Fibroblast of the conjunctiva (primary cell): ENCODE data around the gene MBP.

Experiments
- DNase-seq: peaks from one replicate; pipeline ENCODE4 v3.0.0-alpha.2; 2010; ENCODE audit warnings: low read depth

The MBP gene

DNA sequence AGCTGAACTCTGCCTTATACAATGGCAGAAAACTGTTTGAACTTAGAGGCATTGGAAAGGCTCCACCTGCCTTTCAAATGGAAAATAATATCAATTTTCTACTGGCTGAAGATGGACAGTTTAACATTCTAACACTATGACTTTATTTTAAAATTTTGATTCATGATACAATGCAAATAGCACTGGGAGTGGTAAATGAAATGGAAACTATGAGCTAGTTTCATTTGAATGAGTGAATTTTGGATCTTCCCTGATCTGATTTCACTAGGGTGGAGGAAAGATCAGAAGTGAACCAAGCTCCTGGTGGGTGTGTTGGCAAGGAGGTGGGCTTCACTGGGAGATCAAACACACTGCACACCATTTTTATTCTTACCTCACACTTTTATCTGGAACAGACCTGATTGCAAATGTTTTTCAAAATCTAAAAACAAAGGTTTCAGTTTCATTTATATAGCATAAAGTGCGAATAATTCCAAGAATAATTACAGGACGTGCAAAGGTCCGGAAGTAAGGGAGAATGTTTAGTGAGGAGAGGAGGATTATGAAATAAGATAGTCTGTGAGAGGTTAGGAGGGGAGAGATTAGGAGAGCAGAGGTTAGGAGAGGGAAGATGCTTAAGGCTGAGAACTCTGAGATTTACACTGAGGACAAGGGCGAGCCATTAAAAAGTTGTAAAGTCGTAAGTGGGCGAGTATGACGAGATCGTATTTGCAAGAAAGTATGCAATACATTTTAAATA is 18.6 kb upstream of the MBP start:
- no peak for DNase-seq

DNA sequence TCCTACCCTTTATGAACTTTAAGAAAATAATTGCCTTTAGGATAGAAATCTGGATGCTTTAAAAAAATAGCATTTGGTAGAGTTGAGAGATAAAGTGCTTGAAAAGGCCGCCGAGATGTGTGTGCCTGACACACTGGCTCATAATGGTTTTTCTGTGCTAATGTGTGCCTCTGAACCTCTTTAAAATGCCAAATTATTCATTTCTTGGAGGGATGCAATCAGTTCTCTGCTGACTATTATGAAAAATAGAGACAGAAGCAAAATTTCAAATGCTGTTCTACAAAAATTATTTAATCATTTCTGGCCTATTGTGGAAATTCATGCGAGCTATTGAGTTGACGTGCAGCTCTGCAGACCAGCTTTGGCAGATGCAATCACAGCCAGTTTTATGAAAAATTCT is 18.0 kb upstream of the MBP start:
- DNase-seq: no peak

DNA sequence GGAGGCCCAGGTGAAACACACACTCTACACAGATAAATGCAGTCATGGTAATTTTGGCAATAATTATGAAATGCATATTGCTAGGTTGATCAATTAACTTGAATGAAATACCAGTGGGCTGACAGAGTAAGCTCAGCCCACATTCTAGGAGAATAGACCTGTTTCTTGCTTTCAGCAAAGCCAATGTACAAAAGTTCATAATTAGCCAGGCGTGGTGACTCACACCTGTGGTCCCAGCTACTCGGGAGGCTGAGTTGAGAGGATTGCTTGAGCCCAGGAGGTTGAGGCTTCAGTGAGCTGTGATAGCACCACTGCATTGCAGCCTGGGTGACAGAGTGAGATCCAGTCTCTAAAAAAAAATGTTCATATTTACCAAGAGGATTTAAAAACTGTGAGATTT is 15.7 kb upstream of the MBP start:
- DNase-seq: no peak

DNA sequence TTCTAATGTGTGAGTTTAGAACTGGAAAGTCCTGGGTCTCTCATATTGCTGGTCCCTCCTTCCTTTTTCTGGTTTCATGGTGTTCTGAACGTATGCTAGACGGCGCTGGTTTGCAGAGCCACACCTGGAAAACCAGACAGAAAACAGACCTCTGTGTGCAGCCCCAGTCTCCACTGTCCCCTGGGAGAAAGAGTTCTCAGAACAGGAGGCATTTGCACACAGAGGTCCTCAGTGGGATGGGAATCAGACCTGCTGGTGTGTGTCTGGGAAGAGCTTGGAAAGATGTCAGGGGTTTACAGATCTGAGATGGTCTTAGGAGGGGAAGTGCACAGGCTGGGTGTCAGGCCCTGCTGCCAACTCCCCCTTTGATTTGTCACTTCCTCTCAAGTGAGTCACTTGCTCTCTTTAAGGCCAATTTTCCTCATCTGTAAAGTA is 14.9 kb upstream of the MBP start:
- no peak for DNase-seq

DNA sequence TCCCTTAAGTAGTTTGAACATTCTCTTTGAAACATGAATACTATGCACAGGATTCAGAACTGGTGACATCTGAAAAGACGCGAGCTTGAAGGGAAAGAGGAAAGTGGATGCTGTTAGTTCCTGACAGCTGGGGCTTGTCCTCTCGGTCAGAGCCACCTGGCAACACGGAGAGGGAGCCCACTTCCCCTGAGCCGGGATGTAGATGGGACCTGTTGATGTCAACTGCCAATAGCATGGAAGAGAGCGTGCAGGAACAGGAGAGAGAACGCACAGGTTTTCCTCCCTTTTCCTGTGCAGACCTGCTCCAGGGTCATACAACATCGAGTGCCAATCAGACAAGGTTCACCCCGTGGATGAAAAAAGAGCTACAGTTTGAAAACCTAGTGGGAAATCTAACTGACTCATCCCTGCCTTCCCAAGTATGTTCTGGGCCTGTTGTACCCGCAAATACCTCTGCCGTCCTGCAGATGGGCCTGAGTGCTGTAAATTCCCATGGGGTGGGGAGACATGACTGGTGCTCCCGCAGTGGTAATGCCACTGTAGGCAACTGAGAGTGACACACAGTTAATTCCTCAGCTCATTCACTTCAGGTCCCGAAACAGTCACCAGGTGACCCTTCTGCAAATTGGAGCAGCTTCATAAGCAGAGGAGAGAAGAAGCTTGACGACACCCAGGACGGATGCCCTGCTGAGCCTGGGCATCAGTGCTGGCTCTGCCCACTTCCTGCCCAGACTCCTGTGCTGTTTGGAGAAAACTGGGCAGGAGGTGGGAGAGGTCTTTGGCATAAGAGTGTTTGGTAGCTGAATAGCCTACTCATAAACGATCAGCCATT is 13.9 kb upstream of the MBP start:
- DNase-seq: no peak

- DNase-seq: no peak
These were observed 12.8 kb upstream of the MBP start for GRCh38 chr18:77145364-77145901.

GRCh38 chr18:77144451-77145118 is 12.0 kb upstream of the MBP start:
- DNase-seq: no peak

GRCh38 chr18:77144046-77144445 is 11.5 kb upstream of the MBP start:
- no peak for DNase-seq

DNA sequence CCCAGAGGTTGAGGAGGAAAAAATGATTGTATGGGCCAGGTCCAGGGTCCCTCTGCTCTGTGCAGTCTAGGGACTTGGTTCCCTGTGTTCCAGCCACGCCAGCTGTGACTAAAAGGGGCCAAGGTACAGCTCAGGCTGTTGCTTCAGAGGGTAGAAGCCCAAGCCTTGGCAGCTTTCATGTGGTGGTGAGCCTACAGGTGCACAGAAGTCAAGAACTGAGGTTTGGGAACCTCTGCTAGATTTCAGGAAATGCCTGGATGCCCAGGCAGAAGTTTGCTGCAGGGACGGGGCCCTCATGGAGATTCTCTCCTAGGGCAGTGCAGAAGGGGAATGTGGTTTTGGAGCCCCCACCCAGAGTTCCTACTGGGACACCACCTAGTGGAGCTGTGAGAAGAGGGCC is 10.6 kb upstream of the MBP start:
- no peak for DNase-seq

DNA sequence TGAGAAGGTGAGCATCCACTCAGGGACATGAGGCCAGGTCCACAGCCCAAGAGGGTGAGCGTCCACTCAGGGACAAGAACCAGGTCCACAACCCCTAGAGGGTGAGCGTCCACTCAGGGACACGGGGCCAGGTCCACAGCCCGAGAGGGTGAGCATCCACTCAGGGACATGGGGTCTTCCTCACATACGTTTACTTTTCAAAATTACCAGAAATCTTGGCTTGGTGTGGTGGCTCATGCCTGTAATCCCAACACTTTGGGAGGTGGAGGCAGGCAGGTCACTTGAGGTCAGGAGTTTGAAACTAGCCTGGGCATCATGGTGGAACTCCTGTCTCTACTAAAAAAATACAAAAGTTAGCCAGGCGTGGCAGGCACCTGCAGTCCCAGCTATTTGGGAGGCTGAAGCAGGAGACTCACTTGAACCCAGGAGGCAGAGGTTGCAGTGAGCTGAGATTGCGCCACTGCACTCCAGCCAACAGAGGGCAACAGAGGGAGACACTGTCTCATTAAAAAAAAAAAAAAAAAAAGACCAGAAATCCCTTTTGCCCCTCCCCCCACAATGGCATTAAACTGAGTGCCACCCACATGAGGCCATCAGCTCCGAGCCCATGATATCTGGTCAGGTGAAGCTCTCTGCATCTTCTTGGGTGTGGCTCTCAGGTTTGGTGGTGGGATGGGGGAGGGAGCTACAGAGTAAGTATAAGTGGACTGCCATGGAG is 9.0 kb upstream of the MBP start:
- no peak for DNase-seq

DNA sequence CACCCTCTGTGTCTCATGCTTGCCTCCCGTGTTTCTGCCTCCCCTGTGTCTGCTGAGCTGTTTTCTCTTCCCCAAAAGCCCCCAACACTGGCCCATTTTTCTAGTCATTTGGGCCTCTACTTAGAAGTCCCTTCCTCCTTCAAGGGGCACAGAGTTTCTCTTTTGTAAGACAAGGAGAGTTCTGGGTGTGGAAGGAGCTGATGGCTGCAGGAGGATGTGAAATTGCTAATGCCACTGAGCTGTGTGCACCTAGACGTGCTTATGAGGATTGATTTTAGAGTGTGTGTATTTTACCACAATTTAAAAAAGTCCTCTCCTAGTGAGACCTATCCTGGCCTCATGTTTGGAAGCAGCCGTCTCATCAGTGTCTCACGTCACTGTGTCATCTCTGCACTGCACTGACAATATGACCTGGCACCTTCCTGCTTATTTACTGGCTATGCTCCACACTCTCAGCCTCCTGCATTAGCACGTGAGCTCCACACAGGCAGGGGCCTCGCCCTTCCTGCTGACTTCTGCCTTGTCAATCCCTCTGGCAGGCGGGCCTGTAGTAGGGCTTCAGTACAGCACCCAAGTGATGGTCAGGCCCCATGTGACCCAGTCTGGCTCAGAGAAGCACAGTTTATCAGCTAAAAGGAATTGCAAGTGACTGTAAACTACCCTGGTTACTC is 8.0 kb upstream of the MBP start:
- no peak for DNase-seq

- no peak for DNase-seq
These were observed 7.4 kb upstream of the MBP start for GRCh38 chr18:77140030-77140429.

GRCh38 chr18:77139619-77140018 is 7.0 kb upstream of the MBP start:
- no peak for DNase-seq

- DNase-seq: no peak
These were observed 5.7 kb upstream of the MBP start for GRCh38 chr18:77138270-77138669.

- DNase-seq: no peak
These were observed 5.3 kb upstream of the MBP start for GRCh38 chr18:77137851-77138250.

DNA sequence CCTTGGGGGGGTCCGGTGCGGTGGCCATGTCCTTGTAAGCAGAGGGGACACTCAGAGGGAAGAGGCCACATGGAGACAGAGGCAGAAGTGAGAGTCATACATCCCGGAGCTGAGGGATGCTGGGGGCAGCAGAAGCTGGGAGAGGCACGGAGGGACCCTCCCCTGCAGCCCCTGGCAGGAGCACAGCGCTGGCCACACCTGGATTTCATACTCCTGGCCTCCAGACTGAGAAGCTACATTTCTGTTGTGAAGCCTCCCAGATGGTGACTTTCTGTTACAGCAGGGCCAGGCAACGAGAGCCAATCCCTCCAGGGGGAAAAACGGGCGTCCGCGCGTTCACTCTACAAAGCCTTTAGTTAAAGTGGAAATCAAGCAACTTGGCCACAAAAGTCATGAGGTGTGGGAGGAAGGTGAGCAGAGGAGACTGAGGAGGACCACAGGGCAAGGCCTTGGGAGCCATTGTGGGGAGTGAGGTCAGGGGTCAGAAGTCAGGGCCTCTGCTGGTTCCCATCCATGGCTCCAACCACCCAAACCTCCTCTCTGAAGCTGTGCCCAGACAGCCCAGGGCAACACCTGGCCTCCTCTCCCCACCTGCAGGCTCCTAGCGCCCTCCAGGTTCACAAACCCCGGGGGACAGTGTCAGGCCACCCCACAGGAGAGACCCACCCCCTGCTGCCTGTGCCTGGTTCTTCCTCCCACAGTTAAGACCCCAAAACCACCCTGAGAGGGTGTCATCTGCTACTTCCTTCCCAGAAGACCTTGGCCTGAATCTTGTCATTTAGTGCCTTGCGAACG is 4.5 kb upstream of the MBP start:
- DNase-seq: no peak

GRCh38 chr18:77136076-77136718 is 3.6 kb upstream of the MBP start:
- DNase-seq: no peak

GRCh38 chr18:77135339-77136075 is 2.9 kb upstream of the MBP start:
- no peak for DNase-seq

- no peak for DNase-seq
These were observed 2.0 kb upstream of the MBP start for GRCh38 chr18:77134611-77135010.
